Loucy (cell line): ENCODE measurements around the gene KCNQ5.
"Not testable (repeated sequence)": the region's sequence is repeated elsewhere in the genome, so short reads cannot be mapped to it uniquely, and the experiment has no call there.

Experiments used
- H2AFZ ChIP-seq: fragments of 200-600 bp; sonication (generic); 2 replicates; pipeline ENCODE4 v1.6.0; 2016; ENCODE audit warnings: antibody characterized with exemption, mild to moderate bottlenecking, low read length, moderate library complexity
- H3F3A ChIP-seq: fragments of 200-600 bp; 2 replicates; pipeline ENCODE4 v1.6.0; 2016; ENCODE audit warnings: antibody characterized with exemption, low read depth, mild to moderate bottlenecking
- H3K27me3 ChIP-seq: fragments of 200-600 bp; sonication (generic); 2 replicates; pipeline ENCODE4 v1.6.1; 2014; ENCODE audit warnings: low read length, mild to moderate bottlenecking; ENCODE audit not compliant: insufficient read depth, poor library complexity, severe bottlenecking
- H3K36me3 ChIP-seq: fragments of 200-600 bp; sonication (generic); 2 replicates; pipeline ENCODE4 v1.6.1; 2016; ENCODE audit warnings: low read length; ENCODE audit not compliant: insufficient read depth
- H3K4me1 ChIP-seq: fragments of 200-600 bp; sonication (generic); 2 replicates; pipeline ENCODE4 v1.5.1; 2014; ENCODE audit warnings: low read length, mild to moderate bottlenecking; ENCODE audit not compliant: insufficient read depth, poor library complexity, severe bottlenecking
- H3K4me2 ChIP-seq: fragments of 200-600 bp; sonication (generic); 2 replicates; pipeline ENCODE4 v1.6.0; 2014; ENCODE audit warnings: antibody characterized with exemption, low read length, low read depth, mild to moderate bottlenecking; ENCODE audit not compliant: poor library complexity, severe bottlenecking
- H3K4me3 ChIP-seq: fragments of 200-600 bp; sonication (generic); 2 replicates; pipeline ENCODE4 v1.5.1; 2014; ENCODE audit warnings: low read length, mild to moderate bottlenecking, mixed read lengths; ENCODE audit not compliant: poor library complexity, severe bottlenecking
- H3K79me2 ChIP-seq: fragments of 200-600 bp; sonication (generic); 2 replicates; pipeline ENCODE4 v1.6.1; 2014; ENCODE audit warnings: low read length; ENCODE audit not compliant: insufficient read depth
- H3K9ac ChIP-seq: fragments of 200-600 bp; sonication (generic); 2 replicates; pipeline ENCODE4 v1.6.0; 2014; ENCODE audit warnings: mild to moderate bottlenecking, low read depth, low read length, moderate library complexity; ENCODE audit not compliant: poor library complexity, severe bottlenecking
- H3K9me2 ChIP-seq: fragments of 200-600 bp; sonication (generic); replicated peaks from 2 replicates; pipeline ENCODE4 v1.6.1; 2016; ENCODE audit warnings: low read depth, low read length, mixed read lengths
- H3K9me3 ChIP-seq: fragments of 200-600 bp; sonication (generic); 2 replicates; pipeline ENCODE4 v1.6.1; 2014; ENCODE audit warnings: mild to moderate bottlenecking, antibody characterized with exemption, low read length, low read depth; ENCODE audit not compliant: insufficient read depth
- H4K20me1 ChIP-seq: fragments of 200-600 bp; sonication (generic); 2 replicates; pipeline ENCODE4 v1.6.0; 2014; ENCODE audit warnings: antibody characterized with exemption, low read length, mild to moderate bottlenecking; ENCODE audit not compliant: insufficient read depth, poor library complexity, severe bottlenecking
- EZH2phosphoT487 ChIP-seq: fragments of 200-600 bp; IDR thresholded peaks from 2 replicates; pipeline ENCODE4 v1.6.1; 2018; ENCODE audit warnings: antibody characterized with exemption, mild to moderate bottlenecking, moderate library complexity, borderline replicate concordance
- TF ChIP-seq, protein P1 (sequence below): fragments of 200-600 bp; sonication (generic); conservative IDR thresholded peaks from 2 replicates; pipeline ENCODE4 v1.5.1; 2014; ENCODE audit warnings: mild to moderate bottlenecking, antibody characterized with exemption, low read length

Gene KCNQ5

DNA sequence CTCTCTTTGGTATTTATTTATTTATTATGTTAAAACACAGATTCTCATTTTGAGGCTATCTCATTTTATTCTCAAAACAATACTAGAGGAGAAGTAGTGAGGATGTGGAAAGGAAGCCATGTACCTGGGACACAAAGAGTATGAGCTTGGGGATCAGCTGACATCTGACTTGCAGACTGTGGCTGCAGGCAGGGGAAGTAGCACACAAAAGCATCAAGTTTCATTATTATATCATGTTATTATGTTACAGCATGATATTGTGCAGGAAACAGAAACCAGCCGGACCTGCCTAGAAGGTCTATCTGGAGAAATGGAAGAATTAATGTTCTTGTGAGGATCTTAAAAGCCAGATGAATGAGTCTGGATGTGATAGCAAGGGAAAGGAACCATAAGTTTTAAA, 355.2 kb downstream of the KCNQ5 start:
- Histone ChIP-seq H3K36me3 (no peaks in the 10 kb centered on the region), H3K27me3 (no peaks in the 10 kb centered on the region), H4K20me1 (no peaks in the 10 kb centered on the region), H3K79me2 (no peaks in the 10 kb centered on the region), H2AFZ (no peak overlapping the region), H3K9ac (no peak overlapping the region), H3K4me3 (no peak overlapping the region), H3K4me2 (no peak overlapping the region), H3F3A (no peaks in the 10 kb centered on the region), H3K9me3 (no peaks in the 10 kb centered on the region), H3K9me2 (no peaks in the 10 kb centered on the region), H3K4me1 (no peaks in the 10 kb centered on the region)
- TF ChIP-seq, protein P1, sequence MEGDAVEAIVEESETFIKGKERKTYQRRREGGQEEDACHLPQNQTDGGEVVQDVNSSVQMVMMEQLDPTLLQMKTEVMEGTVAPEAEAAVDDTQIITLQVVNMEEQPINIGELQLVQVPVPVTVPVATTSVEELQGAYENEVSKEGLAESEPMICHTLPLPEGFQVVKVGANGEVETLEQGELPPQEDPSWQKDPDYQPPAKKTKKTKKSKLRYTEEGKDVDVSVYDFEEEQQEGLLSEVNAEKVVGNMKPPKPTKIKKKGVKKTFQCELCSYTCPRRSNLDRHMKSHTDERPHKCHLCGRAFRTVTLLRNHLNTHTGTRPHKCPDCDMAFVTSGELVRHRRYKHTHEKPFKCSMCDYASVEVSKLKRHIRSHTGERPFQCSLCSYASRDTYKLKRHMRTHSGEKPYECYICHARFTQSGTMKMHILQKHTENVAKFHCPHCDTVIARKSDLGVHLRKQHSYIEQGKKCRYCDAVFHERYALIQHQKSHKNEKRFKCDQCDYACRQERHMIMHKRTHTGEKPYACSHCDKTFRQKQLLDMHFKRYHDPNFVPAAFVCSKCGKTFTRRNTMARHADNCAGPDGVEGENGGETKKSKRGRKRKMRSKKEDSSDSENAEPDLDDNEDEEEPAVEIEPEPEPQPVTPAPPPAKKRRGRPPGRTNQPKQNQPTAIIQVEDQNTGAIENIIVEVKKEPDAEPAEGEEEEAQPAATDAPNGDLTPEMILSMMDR: no peak
- no peak for TF ChIP-seq EZH2phosphoT487

DNA sequence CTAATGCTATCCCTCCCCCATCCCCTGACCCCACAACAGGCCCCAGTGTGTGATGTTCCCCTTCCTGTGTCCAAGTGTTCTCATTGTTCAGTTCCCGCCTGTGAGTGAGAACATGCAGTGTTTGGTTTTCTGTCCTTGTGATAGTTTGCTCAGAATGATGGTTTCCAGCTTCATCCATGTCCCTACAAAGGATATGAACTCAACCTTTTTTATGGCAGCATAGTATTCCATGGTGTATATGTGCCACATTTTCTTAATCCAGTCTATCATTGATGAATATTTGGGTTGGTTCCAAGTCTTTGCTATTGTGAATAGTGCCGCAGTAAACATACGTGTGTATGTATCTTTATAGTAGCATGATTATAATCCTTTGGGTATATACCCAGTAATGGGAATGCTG, 356.9 kb downstream of the KCNQ5 start:
- H3K27me3 ChIP-seq, H2AFZ ChIP-seq, H3K79me2 ChIP-seq, H3K4me2 ChIP-seq, H4K20me1 ChIP-seq, H3K9me3 ChIP-seq, H3F3A ChIP-seq, H3K4me3 ChIP-seq, H3K9me2 ChIP-seq, H3K4me1 ChIP-seq, H3K9ac ChIP-seq, H3K36me3 ChIP-seq: not testable (repeated sequence)

DNA sequence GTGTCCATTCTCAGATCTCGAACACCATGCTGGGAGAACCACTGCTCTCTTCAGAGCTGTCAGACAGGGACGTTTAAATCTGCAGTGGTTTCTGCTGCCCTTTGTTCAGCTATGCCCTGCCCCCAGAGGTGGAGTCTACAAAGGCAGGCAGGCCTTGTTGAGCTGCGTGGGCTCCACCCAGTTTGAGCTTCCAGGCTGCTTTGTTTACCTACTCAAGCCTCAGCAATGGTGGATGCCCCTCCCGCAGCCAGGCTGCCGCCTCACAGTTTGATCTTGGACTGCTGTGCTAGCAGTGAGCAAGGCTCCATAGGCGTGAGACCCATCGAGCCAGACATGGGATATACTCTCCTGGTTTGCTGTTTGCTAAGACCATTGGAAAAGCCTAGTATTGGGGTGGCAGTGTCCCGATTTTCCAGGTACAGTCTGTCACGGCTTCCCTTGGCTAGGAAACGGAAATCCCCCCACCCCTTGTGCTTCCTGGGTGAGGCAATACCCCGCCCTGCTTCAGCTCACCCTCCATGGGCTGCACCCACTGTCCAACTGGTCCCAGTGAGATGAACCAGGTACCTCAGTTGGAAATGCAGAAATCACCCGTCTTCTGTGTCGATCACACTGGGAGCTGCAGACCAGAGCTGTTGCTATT, 362.4 kb downstream of the KCNQ5 start:
- not testable (repeated sequence) for H3F3A ChIP-seq, H3K4me3 ChIP-seq

DNA sequence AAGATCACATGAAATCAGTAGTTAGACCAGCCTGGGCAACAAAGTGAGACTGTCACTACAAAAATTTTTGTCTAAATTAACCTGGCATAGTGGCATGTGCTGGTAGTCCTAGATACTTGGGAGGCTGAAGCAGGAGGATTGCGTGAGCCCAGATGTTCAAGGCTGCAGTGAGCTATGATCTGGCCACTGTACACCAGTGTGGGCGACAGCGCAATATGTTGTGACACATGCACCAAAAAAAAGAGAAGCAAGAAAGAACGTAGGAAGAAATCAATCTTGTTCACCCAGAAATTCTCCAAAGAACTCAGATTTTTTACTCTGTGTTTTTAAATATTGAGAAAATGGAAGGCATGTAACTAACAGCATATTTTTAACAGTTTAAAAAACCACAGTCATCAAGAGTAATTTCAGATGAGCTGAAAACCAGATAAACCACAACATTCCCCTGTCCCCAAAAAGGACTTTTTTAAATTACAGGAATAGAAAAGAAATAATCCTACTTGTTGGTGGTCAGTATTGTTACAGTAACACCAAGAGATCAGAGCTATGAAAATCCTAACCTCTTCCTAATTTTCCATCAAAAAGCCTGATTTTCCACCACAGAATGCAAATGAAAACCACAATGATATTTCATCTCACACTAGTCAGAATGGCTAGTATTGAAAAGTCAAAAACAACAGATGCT, 363.3 kb downstream of the KCNQ5 start:
- Histone ChIP-seq H3K9ac (no peak overlapping the region), H3K4me2 (no peak overlapping the region), H2AFZ (no peak overlapping the region), H3K27me3 (no peaks in the 10 kb centered on the region), H3K9me3 (no peaks in the 10 kb centered on the region; the same call in 1 of the 2 replicates), H3K9me2 (no peaks in the 10 kb centered on the region), H3K79me2 (no peaks in the 10 kb centered on the region), H3K36me3 (no peaks in the 10 kb centered on the region), H3F3A (no peaks in the 10 kb centered on the region), H3K4me3 (no peak overlapping the region), H3K4me1 (no peaks in the 10 kb centered on the region), H4K20me1 (no peaks in the 10 kb centered on the region)
- no peak for TF ChIP-seq EZH2phosphoT487
- TF ChIP-seq, protein P1: no peak

More for the DNA sequence above, 362.4 kb downstream of the KCNQ5 start:
- not testable (repeated sequence) for H3K9me2 ChIP-seq, H3K4me1 ChIP-seq, H4K20me1 ChIP-seq, H2AFZ ChIP-seq, H3K9me3 ChIP-seq, H3K36me3 ChIP-seq, H3K27me3 ChIP-seq, H3K79me2 ChIP-seq, H3K9ac ChIP-seq, H3K4me2 ChIP-seq
